Omental fat pad (tissue), 4 donors: Measurements from ENCODE around the gene AKIRIN1. TPM values are rescaled to one million over a fixed set of nuclear protein-coding genes. Genes with fewer than 3 reads are reported as not detected.

Source experiments
- ATAC-seq: fragments of 150-250 bp; one replicate; pipeline ENCODE4 v1.9.1; 2016; ENCODE audit warnings: mild to moderate bottlenecking, moderate library complexity; ENCODE audit not compliant: low FRiP score
- DNase-seq: peaks from one replicate; pipeline ENCODE4 v3.0.0-alpha.2; 2019; ENCODE audit warnings: low spot score
- CTCF ChIP-seq, 3 donors: fragments of 450-650 bp; IDR thresholded peaks; one replicate each; pipeline ENCODE4 v1.5.1; 2016 to 2017; ENCODE audit warnings: antibody characterized with exemption in 3 of 3, mild to moderate bottlenecking in 3 of 3, moderate library complexity in 2 of 3
- total RNA-seq, 4 donors: library from RNA; depleted of rRNA; stranded (reverse); fragments of >200 nt; gene quantifications; one replicate each; pipeline ENCODE4 v1.1.0, GENCODE V29; 2016

AKIRIN1 gene
- total RNA-seq, 4 donors from 2014 or later = 31.1 to 56.6 (median 46.7) TPM

- DNase-seq (no peak), ATAC-seq (no peak)
- TF ChIP-seq CTCF (IDR thresholded peaks at IDR 0.05) = no peak
Measured at GRCh38 chr1:38989979-38990378, 1.1 kb upstream of the AKIRIN1 start.

- peak; percentile 5 for ATAC-seq
- no peak for DNase-seq
- TF ChIP-seq CTCF (IDR thresholded peaks at IDR 0.05) = no peak
Measured at GRCh38 chr1:38990386-38990737, 714 bp upstream of the AKIRIN1 start.

GRCh38 chr1:38991638-38992411 is 749 bp downstream of the AKIRIN1 start:
- no peak for TF ChIP-seq CTCF (IDR thresholded peaks at IDR 0.05)
- ATAC-seq (peak; percentile 72), DNase-seq (no peak)

GRCh38 chr1:38992412-38993111 is 1.5 kb downstream of the AKIRIN1 start:
- no peak for ATAC-seq
- no peak for DNase-seq
- TF ChIP-seq CTCF (IDR thresholded peaks at IDR 0.05) = no peak

GRCh38 chr1:38994196-38994595 is 3.1 kb downstream of the AKIRIN1 start:
- ATAC-seq = no peak
- no peak for DNase-seq
- no peak for TF ChIP-seq CTCF (IDR thresholded peaks at IDR 0.05)

GRCh38 chr1:38997034-38997900 is 6.2 kb downstream of the AKIRIN1 start:
- no peak for ATAC-seq
- no peak for DNase-seq
- TF ChIP-seq CTCF (IDR thresholded peaks at IDR 0.05) = no peak
